ENCODE measurements around the gene ASF1B.
A peak's percentile ranks its signal among the peaks of the same experiment; 100 is the strongest.

The ASF1B gene

DNA sequence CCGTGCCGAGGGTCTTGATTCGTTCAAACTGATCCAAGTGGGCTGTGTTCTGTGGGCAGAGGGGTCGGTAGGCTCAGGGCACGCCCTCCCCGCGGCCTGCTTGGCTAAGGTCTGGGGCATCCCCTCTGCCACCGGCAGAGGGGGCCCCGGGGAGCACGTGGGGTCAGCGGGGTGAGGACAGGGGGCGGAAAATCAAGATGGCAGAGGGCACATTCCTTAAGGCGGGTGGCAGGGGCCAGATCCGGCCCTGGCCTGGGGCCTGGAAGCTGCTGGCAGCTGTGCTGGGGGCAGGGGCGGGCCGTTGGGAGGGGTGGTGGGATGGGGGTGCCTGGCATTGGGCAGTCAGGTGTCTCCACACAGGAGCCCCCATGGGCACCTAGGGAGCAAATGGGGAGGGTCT is 29.5 kb downstream of the ASF1B start:
- DNase-seq: no peak

DNA sequence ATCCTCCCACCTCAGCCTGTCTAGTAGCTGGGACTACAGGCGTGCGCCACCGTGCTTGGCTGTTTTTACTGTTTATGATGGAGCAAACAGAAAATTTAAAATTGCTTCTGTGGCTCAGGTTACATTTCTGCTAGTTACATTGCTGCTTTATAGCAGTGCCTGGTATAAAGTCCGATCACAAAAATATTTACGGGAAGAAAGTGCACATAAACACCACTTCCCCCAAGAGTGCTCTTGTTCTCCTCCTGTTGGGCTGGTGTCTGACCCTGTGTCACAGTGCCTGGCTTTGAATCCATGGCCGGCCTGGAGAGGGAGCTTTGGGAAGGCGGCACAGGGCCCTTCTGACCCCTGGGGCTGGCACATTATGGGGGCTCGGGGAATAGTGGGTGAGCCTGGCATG is 30.7 kb downstream of the ASF1B start:
- DNase-seq: no peak

DNA sequence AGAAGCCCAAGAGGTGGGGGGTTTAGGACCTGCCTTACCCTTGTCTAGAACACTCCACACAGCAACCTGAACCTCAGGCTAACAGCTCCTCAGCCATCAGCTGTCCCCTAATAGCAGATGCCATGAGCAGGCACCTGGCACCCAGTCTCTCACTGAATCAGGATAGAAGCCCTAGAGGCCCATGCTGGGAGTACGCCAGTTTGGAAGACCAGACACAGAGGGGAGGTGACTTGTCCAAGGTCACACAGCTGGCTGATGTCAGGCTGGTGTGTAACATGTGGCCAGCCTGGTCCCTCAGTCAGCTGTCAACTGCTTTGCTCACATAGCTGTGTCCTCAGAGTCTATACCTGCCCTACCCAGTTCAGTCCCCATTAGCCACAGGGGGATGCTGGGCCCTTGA is 33.1 kb downstream of the ASF1B start:
- peak; percentile 11 for DNase-seq

DNA sequence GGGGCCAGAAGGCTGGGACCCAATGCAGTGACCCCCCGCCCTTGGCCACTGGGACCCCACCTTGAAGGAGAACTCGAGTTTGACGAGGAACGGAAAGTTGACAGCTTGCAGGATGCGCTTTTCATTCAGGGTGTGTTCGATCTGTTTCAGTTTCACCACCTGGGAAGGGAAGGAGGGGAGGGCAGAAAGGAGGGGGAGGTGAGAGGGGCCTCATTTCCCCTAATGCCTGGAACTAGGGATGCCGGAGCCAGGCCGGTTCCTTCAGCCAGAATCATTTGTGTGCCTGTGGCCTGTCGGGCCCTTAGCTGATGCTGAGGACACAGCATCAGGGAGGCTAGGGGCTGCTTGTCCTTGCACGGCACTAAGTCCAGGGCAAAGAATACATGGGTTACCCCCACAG is 33.6 kb downstream of the ASF1B start:
- DNase-seq: no peak

DNA sequence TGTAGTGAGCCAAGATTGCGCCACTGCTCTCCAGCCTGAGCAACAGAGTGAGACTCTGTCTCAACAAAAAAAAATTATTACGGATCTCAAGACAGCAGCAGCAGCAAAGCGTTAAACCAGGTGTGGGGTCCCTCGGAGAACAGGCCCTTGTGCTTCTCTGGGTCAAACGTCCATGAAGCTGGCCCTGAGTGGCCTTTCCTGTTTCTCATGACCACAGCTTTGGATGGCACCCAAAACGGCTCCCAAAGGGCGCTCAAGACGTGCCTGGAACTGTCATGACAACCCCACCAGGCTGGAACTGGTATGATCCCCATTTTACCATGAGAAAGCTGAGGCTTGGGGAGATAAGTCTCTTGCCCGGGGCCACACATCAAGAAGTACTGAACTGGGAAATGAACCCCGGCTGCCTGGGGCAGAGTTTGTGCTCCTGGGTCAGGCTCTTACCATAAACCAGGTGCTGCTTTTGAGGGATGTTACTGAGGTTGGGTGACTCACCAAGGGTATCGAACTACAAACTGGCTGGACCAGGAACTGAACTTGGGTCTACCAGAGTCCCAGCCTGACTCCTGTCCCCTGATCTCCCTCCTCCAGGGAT is 34.2 kb downstream of the ASF1B start:
- no peak for DNase-seq

DNA sequence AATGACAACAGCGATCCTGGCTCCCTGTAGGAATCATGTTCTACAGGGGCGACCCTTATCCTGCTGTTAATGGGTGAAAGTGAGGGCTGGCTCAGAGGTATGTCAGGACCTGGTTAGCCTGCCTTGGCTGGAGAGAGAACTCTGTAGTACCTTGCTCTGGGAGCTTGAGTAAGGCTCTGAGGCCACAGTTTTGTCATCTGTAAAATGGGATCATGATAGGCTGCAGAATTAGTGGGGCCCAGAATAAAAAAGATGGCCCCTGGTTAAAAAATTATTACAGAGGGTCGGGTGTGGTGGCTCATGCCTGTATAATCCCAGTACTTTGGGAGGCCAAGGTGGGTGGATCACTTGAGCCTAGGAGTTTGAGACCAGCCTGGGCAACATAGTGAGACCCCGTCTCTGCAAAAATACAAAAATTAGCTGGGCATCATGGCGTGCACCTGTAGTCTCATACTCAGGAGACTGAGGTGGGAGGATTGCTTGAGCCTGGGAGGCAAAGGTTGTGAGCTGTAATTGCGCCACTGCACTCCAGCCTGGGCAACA is 35.3 kb downstream of the ASF1B start:
- no peak for DNase-seq

DNA sequence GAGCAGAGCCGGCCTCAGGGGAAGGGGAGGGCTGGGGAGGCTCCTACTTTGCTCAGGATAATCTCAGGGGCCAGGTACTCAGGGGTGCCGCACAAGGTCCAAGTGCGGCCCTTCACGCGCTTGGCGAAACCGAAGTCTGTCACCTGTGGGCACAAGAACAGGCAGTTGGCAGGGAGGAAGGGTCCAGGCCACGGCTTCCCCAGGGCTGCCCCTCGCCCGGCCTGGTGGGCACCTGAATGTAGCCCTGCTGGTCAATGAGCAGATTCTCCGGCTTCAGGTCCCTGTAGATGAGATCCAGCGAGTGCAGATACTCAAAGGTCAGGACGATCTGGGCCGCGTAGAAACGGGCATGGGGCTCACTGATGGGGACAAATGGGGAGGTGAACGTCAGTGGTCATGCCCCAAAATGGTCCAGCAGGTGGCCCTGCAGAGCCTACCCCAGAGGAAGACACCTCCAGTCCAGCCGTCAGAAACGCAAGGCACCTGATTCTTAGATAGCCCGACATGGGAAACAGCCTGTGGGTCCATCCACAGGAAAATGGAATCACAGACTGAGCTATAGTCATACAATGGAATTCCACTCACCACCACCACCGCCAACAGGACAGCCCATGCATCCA is 38.7 kb downstream of the ASF1B start:
- DNase-seq: peak; percentile 15

DNA sequence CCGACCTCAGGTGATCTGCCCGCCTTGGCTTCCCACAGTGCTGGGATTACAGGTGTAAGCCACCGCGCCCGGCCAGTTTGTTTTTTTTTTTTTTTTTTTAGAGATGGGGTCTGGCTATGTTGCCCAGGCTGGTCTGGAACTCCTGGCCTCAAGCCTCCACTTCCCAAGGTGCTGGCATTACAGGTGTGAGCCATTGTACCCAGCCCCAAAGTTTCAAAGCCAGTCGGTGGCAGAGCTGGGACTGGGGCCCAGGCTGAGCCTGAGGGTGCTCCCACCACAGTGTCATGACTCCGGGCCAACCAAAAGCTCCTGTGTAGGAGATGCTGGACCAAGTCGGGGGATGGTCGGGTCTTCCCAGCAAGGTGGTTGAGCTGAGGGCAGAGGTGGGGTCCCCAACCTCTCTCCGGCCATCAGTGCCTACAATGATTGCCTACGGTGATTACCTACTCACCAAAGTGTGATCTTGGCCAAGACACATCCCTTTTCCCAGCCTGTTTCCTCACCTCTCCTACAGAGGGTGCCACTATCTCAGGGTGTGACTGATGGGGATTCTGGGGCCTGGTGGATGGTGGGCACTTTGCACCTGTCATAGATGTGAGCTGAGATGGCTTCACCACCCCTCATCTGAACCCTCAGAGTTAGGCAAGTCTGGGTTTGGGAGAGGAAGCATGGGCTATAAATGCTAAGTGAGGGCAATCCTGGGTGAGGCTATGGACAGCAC is 40.0 kb downstream of the ASF1B start:
- no peak for DNase-seq

DNA sequence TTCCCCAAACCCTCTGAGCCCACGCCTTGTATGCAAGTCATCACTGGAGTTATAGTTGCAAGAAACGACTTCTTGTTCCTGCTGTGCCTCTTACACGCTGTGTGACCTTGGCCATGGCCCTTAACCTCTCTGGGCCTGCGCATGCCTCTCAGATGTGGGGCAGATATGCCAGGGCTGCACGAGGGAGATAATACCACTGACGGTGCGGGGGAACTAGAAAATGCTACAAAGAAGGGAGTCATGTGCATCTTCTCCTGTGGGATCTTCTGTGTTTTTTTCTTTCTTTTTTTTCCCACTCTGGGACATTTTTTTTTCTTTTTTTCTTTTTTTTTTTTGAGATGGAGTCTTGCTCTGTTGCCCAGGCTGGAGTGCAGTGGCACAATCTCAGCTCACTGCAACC is 41.5 kb downstream of the ASF1B start:
- DNase-seq: no peak

DNA sequence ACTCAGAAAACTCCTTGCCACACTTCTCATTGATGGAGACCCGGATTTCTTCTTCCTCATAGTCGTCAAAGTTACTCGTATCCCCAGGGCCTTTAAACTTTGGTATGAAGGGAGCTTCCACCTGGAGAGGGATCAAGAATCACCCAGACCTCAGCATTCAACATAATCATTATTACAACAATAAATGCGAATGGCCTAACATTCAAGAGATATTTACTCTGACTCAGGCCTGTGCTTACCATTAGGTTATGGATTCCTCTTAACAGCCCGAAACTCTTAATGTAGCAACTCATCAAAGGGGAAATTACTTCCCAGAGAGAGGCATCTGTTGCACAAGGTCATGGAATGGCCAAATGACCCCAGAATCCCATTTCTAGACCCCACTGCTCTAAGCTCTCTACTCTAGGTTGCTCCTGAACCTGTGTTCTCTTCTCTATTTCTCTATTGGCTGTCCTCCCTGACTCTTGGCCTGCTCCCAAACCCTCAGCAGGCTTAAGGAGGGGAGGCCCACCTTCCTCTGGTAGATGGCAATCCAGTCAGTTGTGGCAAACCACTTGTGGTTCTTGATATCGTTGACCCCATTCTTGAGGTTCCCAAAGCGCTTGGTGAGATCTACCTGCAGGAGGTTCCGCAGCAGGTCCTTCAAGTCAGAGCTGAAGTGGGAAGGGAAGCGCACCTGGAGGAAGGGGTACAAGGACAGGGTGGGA is 43.1 kb downstream of the ASF1B start:
- no peak for DNase-seq

DNA sequence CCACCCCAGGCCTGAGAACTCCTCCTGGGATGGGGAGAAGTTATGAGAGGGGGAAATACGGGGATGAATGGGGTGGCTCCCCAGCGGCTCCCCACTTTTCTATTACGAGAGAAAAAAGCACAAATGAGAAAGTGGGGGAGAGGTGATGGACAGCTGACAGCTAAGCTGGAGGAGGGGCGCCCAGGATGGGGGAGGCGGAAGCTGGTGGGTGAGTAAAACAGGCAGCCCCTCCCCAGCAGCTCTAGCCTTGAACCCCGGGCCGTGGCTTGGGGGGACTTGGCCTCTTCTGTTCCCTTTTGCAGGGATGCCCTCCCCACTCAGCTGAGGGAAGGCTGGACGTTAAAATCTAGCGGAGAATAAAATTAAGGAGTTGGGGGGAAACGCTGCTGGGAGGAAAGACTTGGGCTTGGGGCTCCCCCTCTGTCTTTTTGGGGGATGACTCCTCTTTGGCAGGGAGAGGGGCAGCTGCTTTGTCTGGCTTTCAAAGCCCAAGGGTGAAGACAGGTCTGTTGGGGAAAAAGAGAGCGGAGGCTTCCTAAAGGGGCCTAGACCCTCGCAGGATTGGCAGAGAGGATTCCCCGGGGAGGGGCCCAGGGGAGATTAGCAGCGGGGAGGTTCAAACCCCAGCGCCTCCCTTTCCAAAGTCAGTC is 44.5 kb downstream of the ASF1B start:
- DNase-seq: peak; percentile 49

DNA sequence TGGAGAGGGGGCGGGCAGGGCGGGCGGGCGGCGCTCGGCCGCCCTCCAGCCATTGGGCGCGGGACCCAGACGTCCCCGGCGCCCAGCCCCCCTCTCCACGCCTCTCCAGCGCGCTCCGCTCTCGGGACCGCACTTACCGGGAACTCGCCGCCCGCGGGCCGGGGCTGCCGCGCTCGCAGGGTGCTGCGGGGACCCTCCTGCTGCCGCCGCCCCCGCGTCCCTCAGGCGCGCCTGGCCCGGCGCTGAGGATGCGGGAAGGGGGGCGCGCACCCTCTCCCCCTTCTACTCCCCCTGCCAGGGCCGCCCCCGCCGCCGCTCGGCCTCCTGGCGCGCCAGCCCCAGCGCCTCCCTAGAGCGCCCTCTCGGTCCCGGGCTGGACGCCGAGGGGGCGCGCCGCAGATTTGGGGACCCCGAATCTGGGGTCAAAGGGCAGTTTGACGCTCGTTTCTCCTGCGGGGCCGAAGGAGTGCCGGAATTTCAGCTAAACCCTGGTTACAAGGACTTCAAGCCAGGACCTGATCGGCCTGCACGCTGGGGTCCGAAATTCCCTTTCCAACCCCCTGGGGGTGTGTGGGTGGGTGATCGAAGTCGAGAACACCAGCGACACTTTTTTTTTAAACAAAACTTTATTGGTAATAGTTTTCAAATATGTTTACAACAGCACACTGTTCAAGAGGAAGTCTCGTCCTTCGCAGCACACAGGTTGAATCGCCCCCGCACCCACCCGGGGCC is 45.1 kb downstream of the ASF1B start:
- DNase-seq: peak; percentile 94

DNA sequence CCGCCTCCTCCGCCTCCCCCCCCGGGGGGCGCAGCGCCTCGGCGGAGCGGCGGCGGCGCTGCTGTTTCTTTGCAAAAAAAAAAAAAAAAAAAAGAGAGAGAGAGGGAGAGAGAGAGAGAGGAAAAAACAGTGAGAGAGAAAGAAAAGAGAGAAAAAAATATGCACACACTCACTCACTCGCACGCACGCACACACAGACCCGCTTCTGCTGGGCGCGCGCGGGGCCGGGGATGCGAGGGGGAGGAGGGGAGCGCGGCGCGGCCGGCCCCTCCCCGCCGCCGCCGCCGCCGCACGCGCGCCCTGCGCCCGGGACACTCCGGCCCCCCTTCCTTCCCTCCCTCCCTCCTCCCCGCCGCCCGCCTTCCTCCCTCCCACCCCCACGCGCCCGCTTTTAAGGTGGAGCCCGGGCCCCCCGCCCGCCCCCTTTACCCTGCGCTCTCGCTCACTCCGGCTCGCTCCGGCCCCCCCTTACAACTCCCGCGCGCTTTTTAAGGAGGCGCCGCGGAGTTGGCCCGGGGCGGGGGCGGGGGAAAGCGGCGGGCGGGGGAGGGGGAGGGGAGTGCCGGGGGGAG is 45.8 kb downstream of the ASF1B start, which contains the start of gene SAMD1:
Gene SAMD1, minus strand, starts transcription at position 243 of the 572 bp plus-strand sequence.
- DNase-seq: peak; percentile 94

DNA sequence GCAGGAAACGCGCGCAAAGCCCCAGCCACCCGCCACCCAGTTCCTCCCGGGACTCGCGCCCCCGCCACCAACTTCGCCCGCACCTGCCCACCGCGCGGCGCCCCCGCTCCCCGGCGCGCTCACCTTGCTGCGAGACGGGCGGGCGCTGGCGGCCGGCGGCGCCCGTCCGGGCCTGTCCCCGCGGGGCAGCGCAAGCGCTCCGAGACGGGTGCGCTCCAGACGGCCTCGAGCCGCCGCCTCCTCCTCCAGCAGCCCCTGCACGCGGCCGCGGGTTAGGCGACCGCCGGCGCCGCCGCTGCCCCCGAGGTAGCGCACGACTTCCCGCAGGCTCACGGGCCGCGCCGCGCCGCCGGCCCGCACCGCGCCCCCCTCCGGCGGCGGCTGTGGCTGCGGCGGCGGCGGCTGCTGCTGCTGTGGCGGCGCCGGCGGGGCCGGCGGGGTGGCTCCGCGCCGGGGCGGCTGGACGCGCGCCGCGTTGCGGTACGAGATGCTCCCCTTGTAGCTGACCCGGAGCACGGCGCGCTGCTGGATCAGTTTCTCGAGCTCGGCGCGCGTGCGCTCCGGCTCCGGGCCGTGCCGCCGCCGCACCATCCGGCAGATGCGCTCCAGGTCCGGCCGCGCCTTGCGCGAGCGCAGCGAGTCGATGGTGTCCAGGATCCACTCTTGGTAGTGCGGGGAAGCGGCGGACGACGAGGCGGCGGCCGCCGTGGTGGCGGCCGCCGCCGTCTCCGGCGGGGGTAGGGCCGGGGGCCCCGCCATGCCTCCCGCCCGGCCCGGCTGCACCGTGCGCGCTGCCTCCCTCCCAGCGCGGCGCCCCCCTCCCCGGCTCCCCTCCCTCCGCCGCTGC is 46.5 kb downstream of the ASF1B start:
- peak; percentile 81 for DNase-seq

DNA sequence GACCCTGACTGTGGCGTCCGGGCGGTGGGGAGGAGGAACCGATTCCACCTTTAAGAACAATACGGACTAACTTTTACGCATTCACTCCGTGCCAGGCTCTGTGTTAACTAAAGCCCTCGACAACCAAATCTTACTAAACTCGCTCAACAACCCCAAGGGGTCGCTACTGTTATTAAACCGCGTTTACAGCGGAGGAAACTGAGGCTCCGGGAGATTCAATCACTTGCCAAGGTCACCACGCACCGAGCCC is 47.1 kb downstream of the ASF1B start:
- no peak for DNase-seq

DNA sequence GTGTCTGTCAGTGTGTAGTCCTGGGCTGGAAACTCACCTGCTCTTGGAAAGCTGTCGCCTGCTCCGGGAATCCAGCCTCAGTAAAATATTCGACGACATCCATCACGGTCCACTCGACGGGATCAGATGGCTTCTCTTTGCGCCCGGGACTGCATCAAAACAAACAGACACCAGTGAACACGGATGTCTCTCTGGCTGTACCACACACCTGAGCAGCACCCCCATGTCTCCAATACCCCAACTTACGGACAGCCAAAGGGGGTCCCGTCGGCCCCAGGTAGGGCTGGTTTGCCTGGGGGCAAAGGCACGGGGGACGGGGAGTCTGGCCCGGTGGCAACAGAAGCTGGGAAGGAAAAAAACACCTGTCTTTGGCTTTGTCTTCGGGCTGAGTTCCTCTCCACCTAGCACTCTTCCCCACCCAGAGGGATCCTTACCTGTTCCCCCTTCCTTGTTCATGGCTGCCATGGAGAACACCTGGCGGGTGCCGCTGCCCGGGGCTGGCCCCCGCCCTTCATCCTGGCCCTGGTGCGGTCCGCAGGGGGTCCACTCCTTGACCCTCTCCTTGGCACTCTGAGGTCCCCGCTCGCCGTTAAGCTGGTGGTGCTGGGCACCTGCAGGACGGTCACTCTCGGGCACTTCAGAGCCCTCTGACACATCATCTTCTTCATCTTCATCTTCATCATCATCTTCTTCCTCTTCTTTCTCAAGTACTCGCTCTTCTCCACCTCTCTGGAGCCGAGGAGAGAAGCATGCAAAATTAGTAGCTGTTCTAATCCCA is 47.6 kb downstream of the ASF1B start:
- DNase-seq: peak; percentile 19

DNA sequence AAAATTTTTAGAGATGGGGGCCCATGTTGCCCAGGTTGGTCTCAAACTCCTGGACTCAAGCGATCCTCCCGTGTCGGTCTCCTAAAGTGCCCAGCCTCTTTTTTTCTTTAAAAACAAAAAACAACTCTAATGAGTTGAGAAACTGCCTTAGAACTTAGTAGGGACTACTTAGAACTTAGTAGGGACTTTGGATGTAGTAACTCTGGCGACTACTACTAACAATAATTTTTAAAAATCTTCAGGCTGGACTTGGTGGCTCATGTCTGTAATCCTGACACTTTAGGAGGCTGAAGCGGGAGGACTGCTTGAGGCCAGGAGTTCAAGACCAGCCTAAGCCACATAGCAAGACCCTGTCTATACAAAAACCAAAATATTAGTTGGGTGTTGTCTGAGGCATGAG is 50.3 kb downstream of the ASF1B start:
- DNase-seq: no peak

DNA sequence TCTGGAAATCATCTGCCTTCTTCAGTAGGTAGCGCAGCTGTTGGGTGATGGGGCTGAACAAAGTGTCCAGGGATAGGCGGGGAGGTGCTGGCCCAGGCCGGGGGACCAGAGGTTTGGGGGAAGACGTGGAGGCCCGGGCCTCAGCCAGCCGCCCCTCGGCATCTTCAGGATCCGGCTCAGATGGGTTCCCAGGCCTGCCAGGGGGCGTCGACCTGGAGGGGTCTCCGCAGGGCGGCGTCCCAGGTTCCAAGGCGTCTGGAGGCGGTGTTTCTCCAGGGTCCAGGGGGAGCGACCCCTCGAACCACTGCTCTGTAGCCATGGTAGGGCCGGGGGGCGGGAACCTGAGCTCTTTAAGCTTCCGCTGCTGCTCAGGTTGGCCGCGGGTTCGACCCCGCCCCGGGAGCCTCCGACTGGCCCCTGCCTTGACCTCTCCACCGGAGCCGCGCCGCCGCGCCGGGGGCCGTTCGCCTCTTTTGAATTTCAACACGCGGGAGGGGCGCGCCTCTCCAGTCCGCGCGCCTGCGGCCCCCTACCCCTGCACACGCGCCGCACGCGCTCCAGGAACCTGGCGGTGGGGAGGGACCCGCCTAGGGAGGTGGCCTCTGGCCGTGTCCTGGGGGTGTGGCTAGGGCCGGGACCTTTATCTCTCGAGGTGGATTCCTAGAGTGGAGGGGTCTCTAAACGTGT is 50.9 kb downstream of the ASF1B start, which contains the start of gene C19orf67:
Gene C19orf67, minus strand, starts transcription at position 475 of the 687 bp plus-strand sequence. Its CDS starts 156 bp downstream, at position 319.
- no peak for DNase-seq

DNA sequence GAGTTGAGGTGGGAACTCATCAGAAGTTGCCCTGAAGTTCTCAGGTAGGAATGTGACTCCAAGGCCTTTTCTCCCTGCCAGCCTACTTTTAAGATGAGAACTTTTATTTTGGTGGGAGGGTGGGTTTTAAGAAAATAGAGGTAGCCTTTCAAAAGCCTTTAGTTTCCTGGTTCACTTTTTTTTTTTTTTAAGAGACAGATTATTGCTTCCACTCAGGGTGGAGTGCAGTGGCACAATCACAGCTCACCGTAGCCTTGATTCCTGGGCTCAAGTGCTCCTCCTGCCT is 53.8 kb downstream of the ASF1B start:
- DNase-seq: no peak

All from DMS53 (cell line).